A204.1 (cell line): Measurements from ENCODE around the gene FAM78A.

Experiments used
- FAIRE-seq: peaks from 2 replicates; lab custom pipeline; 2012; peaks lifted over from hg19 to GRCh38; lab: Jason Lieb, UNC

FAM78A gene

GRCh38 chr9:131276094-131276888 is at the start of gene FAM78A:
FAM78A (minus strand) TSS chr9:131276510; CDS start chr9:131276179, 331 bp downstream.
- FAIRE-seq, result no peak

GRCh38 chr9:131324736-131325679 is 48.7 kb upstream of the FAM78A start:
- no peak for FAIRE-seq

GRCh38 chr9:131323629-131324028 is 47.3 kb upstream of the FAM78A start:
- FAIRE-seq, result no peak

GRCh38 chr9:131320031-131320685 is 43.8 kb upstream of the FAM78A start:
- FAIRE-seq, result no peak

DNA sequence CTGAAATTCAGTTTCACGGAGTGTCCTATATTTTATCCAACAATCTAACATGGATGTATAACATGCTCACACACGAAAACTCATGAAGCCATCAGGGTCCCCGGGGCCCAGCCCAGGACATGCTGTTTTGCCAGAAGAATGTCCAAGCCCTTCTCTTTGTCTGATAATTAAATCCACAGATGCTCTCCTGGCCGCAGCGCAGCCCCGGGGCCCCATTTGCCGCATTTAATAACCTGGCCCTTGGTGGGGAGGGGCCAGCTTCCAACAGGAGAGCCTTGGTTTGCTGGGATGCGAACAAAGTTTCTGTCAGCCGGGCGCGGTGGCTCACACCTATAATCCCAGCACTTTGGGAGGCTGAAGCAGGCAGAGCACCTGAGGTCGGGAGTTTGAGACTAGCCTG is 43.2 kb upstream of the FAM78A start:
- no peak for FAIRE-seq

- no peak for FAIRE-seq
Measured at GRCh38 chr9:131318231-131319085, 42.1 kb upstream of the FAM78A start.

- no peak for FAIRE-seq
Measured at GRCh38 chr9:131312822-131313770, 36.8 kb upstream of the FAM78A start.

GRCh38 chr9:131312246-131312645 is 35.9 kb upstream of the FAM78A start:
- no peak for FAIRE-seq

- FAIRE-seq, result no peak
Measured at GRCh38 chr9:131310833-131311554, 34.7 kb upstream of the FAM78A start.

- FAIRE-seq, result no peak
Measured at GRCh38 chr9:131309530-131310276, 33.4 kb upstream of the FAM78A start.

GRCh38 chr9:131308906-131309529 is 32.7 kb upstream of the FAM78A start:
- FAIRE-seq, result no peak

GRCh38 chr9:131308452-131308851 is 32.1 kb upstream of the FAM78A start:
- no peak for FAIRE-seq

- no peak for FAIRE-seq
Measured at GRCh38 chr9:131307974-131308373, 31.7 kb upstream of the FAM78A start.

- no peak for FAIRE-seq
Measured at GRCh38 chr9:131306397-131307004, 30.2 kb upstream of the FAM78A start.

DNA sequence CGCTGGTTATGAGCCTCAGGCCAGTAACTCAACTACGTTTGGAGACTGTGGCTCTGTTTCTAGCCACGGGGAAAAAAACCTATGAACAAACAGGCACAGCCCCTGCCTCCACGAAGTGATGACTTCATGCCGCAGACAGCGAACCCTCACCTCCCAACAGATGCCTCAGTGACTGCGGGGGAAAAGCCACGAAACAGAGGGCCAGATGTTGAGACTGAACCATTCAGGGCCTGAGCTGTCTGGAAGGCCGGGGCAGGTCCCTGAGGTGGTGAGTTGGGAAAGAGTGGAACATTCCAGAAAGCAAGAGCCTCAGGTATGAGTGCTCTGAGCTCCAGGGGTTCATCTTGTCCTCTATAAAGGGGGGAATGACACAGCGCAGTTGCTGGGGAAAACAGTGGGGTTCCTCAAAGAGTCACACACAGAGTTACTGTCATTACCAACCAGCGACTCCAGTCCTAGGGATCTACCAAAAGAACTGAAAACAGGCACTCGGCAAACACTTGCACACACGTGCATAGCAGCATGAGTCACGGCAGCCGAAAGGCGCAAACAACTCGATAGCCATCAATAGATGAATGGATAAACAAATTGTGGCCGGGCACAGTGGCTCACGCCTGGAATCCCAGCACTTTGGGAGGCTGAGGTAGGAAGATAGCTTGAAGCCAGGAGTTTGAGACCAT is 28.5 kb upstream of the FAM78A start:
- FAIRE-seq, result no peak

DNA sequence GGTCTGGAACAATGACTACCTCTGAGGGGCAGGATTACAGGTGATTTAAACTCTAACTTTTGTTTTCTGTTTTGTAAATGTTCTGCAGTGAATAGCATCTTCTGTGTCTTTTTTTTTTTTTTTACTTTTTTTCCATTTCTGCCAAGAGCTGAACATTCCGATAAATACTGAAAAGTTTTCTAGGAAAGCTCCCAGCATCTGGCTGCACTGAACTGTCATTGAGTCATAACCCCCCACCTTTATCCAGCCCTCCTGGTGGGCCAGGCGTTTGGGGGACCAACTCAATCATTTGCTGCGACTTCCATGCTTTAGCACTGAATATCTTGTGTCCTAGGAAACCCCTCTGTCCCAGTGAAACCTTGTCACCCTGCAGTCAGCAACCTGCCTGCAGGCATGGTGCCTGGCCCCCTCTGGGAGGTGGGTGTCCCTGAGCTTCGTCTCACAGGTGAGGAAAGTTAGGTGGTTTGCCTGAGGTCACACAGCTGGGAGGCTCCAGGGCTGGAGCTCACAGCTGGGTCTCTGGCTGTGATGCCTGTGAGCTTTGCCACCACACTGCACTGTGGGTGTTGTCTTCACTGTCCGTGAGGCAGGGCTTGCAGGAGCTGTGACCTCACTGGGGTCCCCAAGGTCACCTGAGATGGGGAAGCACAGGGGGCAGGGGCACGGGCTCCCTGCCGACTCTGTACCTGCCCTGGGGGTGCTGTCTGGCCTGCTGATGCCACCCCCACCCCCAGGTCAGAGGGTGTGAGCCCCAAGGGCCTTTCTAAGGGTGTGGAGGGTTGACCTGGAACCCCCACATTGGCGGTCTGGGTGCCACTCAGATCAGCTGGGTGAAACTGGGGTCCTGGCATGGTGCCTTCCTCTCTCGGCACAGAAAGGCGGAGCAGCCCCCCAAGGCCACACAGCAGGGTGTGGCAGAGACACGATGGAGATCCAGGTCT is 27.3 kb upstream of the FAM78A start:
- no peak for FAIRE-seq
